Stimulated activated effector memory CD8-positive, alpha-beta T cell treated with anti-CD3 and anti-CD28 coated beads, Interleukin-12 subunit alpha, Interleukin-12 subunit beta, amount 100 ng/mL, for 72 hours (primary cell): ENCODE data around the gene RNF145.
"Not testable (repeated sequence)": the region's sequence is repeated elsewhere in the genome, so short reads cannot be mapped to it uniquely, and the experiment has no call there.

Source experiments
- ATAC-seq: fragments of 150-1000 bp; cut with Tn5 transposase; 2 replicates; pipeline ENCODE4 v1.10.0; 2021
- DNase-seq, 2 donors: peaks; one replicate each; pipeline ENCODE4 v3.0.0; 2021 to 2022; ENCODE audit warnings: low spot score in 2 of 2
- H3K27ac Mint-ChIP-seq: one replicate; pipeline ENCODE4 v1.8.0; 2022; ENCODE audit warnings: mild to moderate bottlenecking, mixed read lengths
- H3K36me3 Mint-ChIP-seq: one replicate; pipeline ENCODE4 v1.8.0; 2022; ENCODE audit warnings: mild to moderate bottlenecking, mixed read lengths
- H3K4me1 Mint-ChIP-seq: one replicate; pipeline ENCODE4 v1.8.0; 2022; ENCODE audit warnings: mixed read lengths
- H3K4me3 Mint-ChIP-seq: one replicate; pipeline ENCODE4 v1.8.0; 2022; ENCODE audit warnings: mild to moderate bottlenecking, mixed read lengths
- H3K9me3 Mint-ChIP-seq: one replicate; pipeline ENCODE4 v1.8.0; 2022; ENCODE audit warnings: mixed read lengths

RNF145 gene

GRCh38 chr5:159132429-159133040 is 76.8 kb downstream of the RNF145 start:
- Mint-ChIP-seq H3K4me3 (no peak overlapping the region), H3K9me3 (no peaks in the 10 kb centered on the region), H3K4me1 (no peaks in the 10 kb centered on the region), H3K27ac (no peak overlapping the region), H3K36me3 (no peaks in the 10 kb centered on the region)
- no peak for ATAC-seq
- no peak for DNase-seq

GRCh38 chr5:159131951-159132350 is 77.4 kb downstream of the RNF145 start:
- Mint-ChIP-seq H3K4me3 (no peak overlapping the region), H3K4me1 (no peaks in the 10 kb centered on the region), H3K27ac (no peak overlapping the region), H3K9me3 (no peaks in the 10 kb centered on the region), H3K36me3 (no peaks in the 10 kb centered on the region)
- ATAC-seq: no peak
- DNase-seq: no peak

- ATAC-seq (no peak), DNase-seq (no peak)
- H3K27ac Mint-ChIP-seq: no peak overlapping the region
- H3K9me3 Mint-ChIP-seq: no peaks in the 10 kb centered on the region
- H3K4me3 Mint-ChIP-seq: no peak overlapping the region
- H3K4me1 Mint-ChIP-seq: no peaks in the 10 kb centered on the region
- no peaks in the 10 kb centered on the region for H3K36me3 Mint-ChIP-seq
Measured at GRCh38 chr5:159130871-159131270, 78.5 kb downstream of the RNF145 start.

GRCh38 chr5:159128070-159128541 is 81.2 kb downstream of the RNF145 start:
- Mint-ChIP-seq H3K9me3 (peaks cover 4% of the 10 kb centered on the region), H3K36me3 (no peaks in the 10 kb centered on the region), H3K4me3 (no peak overlapping the region), H3K27ac (no peak overlapping the region), H3K4me1 (peaks cover 9% of the 10 kb centered on the region)
- no peak for DNase-seq
- no peak for ATAC-seq

- DNase-seq (no peak), ATAC-seq (peak; percentile 92)
- Mint-ChIP-seq H3K36me3 (no peaks in the 10 kb centered on the region), H3K9me3 (peaks cover 4% of the 10 kb centered on the region), H3K27ac (no peak overlapping the region), H3K4me1 (peaks cover 24% of the 10 kb centered on the region), H3K4me3 (no peak overlapping the region)
Measured at GRCh38 chr5:159123700-159124099, 85.7 kb downstream of the RNF145 start.

- no peak for DNase-seq
Measured at GRCh38 chr5:159123189-159123588, 86.2 kb downstream of the RNF145 start.

GRCh38 chr5:159121061-159121460 is 88.3 kb downstream of the RNF145 start:
- Mint-ChIP-seq H3K4me1 (peaks cover 24% of the 10 kb centered on the region), H3K4me3 (no peak overlapping the region), H3K27ac (peak overlapping the region; percentile 72), H3K9me3 (peaks cover 4% of the 10 kb centered on the region), H3K36me3 (no peaks in the 10 kb centered on the region)
- no peak for DNase-seq
- ATAC-seq: no peak

More at GRCh38 chr5:159123189-159123588, 86.2 kb downstream of the RNF145 start:
- Mint-ChIP-seq H3K4me3 (no peak overlapping the region), H3K4me1 (peaks cover 24% of the 10 kb centered on the region), H3K36me3 (no peaks in the 10 kb centered on the region), H3K9me3 (peaks cover 4% of the 10 kb centered on the region), H3K27ac (no peak overlapping the region)
- no peak for ATAC-seq

GRCh38 chr5:159120446-159120845 is 88.9 kb downstream of the RNF145 start:
- no peaks in the 10 kb centered on the region for H3K36me3 Mint-ChIP-seq
- H3K9me3 Mint-ChIP-seq: no peaks in the 10 kb centered on the region
- ATAC-seq: peak; percentile 61
- H3K4me1 Mint-ChIP-seq: peaks cover 24% of the 10 kb centered on the region
- peak overlapping the region; percentile 19 for H3K4me3 Mint-ChIP-seq
- peak overlapping the region; percentile 72 for H3K27ac Mint-ChIP-seq
- no peak for DNase-seq

- not testable (repeated sequence) for H3K36me3 Mint-ChIP-seq, DNase-seq, ATAC-seq, H3K9me3 Mint-ChIP-seq
- H3K4me1 Mint-ChIP-seq: peaks cover 24% of the 10 kb centered on the region
- H3K4me3 Mint-ChIP-seq: peak overlapping the region; percentile 19
- H3K27ac Mint-ChIP-seq: peak overlapping the region; percentile 72
Measured at GRCh38 chr5:159119842-159120241, 89.5 kb downstream of the RNF145 start.

- H3K4me3 Mint-ChIP-seq, DNase-seq, H3K27ac Mint-ChIP-seq, H3K9me3 Mint-ChIP-seq, H3K36me3 Mint-ChIP-seq, ATAC-seq: not testable (repeated sequence)
- H3K4me1 Mint-ChIP-seq: peaks cover 22% of the 10 kb centered on the region
Measured at GRCh38 chr5:159118958-159119659, 90.2 kb downstream of the RNF145 start.

- Mint-ChIP-seq H3K9me3 (no peaks in the 10 kb centered on the region), H3K4me3 (no peak overlapping the region), H3K36me3 (no peaks in the 10 kb centered on the region), H3K4me1 (no peaks in the 10 kb centered on the region), H3K27ac (no peak overlapping the region)
- no peak for ATAC-seq
- no peak for DNase-seq
Measured at GRCh38 chr5:159113405-159113804, 95.9 kb downstream of the RNF145 start.

GRCh38 chr5:159112436-159112835 is 96.9 kb downstream of the RNF145 start:
- ATAC-seq (no peak), DNase-seq (no peak)
- Mint-ChIP-seq H3K9me3 (no peaks in the 10 kb centered on the region), H3K27ac (no peak overlapping the region), H3K4me1 (no peaks in the 10 kb centered on the region), H3K4me3 (no peak overlapping the region), H3K36me3 (no peaks in the 10 kb centered on the region)
